ENCODE measurements around the gene DYRK3. TPM values are rescaled to one million over a fixed set of nuclear protein-coding genes. Genes with fewer than 3 reads are reported as not detected.

Gene DYRK3
- total and polyA plus RNA-seq, 10 of the 15 experiments (the other 5 are each of a cell fraction or from before 2014, with no cell fraction given), result 1.6 to 12.9 (median 10.3) TPM

- TF ChIP-seq SIX5 (IDR thresholded peaks at IDR 0.05; ENCODE audit: low read depth, low read length, severe bottlenecking) (no peak), NR2F1 (conservative IDR thresholded peaks at IDR 0.05) (no peak), SMAD5 (IDR thresholded peaks at IDR 0.05; ENCODE audit: low read depth) (no peak), HDGF (IDR thresholded peaks at IDR 0.05) (no peak), BHLHE40 (IDR thresholded peaks at IDR 0.05; ENCODE audit: borderline replicate concordance in 1 of 2, low read depth in 2 of 2, low read length in 1 of 2) (no peak), RUNX3 (IDR thresholded peaks at IDR 0.05; ENCODE audit: low read length) (no peak), PRDM15 (CRISPR knock-in tag; IDR thresholded peaks at IDR 0.05) (no peak), TCF3 (IDR thresholded peaks at IDR 0.05; ENCODE audit: borderline replicate concordance, insufficient read depth, low read depth, low read length) (no peak), ZBED1 (IDR thresholded peaks at IDR 0.05; ENCODE audit: borderline replicate concordance) (no peak), NKRF (conservative IDR thresholded peaks at IDR 0.05) (no peak), ATF7 (IDR thresholded peaks at IDR 0.05; ENCODE audit: low read depth) (no peak), MYB (IDR thresholded peaks at IDR 0.05; ENCODE audit: borderline replicate concordance, low read depth, low read length) (no peak), ASH2L (IDR thresholded peaks at IDR 0.05; ENCODE audit: borderline replicate concordance, low read depth) (no peak)
Observed at GRCh38 chr1:206681359-206681758, 46.0 kb downstream of the DYRK3 start (continued).
